Hepatocyte (in vitro differentiated cells): ENCODE data around the gene UBE3C. TPM values are rescaled to one million over a fixed set of nuclear protein-coding genes. Genes with fewer than 3 reads are reported as not detected.

Experiments used
- DNase-seq: peaks from one replicate; pipeline ENCODE4 v3.0.0-alpha.2; 2016; ENCODE audit warnings: low spot score
- H2AFZ ChIP-seq: fragments of 200-600 bp; sonication (generic); 2 replicates; pipeline ENCODE4 v1.6.0; 2016; ENCODE audit warnings: antibody characterized with exemption, mild to moderate bottlenecking
- H3K27ac ChIP-seq: fragments of 200-600 bp; sonication (generic); 2 replicates; pipeline ENCODE4 v1.5.1; 2016; ENCODE audit warnings: mild to moderate bottlenecking
- H3K27me3 ChIP-seq: fragments of 200-600 bp; sonication (generic); 2 replicates; pipeline ENCODE4 v1.6.1; 2016
- H3K36me3 ChIP-seq: fragments of 200-600 bp; sonication (generic); replicated peaks from 2 replicates; pipeline ENCODE4 v1.5.1; 2016; ENCODE audit warnings: low read depth; ENCODE audit not compliant: insufficient read depth
- H3K4me1 ChIP-seq: fragments of 200-600 bp; sonication (generic); 2 replicates; pipeline ENCODE4 v1.5.1; 2016; ENCODE audit warnings: mild to moderate bottlenecking, moderate library complexity; ENCODE audit not compliant: insufficient read depth
- H3K4me2 ChIP-seq: fragments of 200-600 bp; sonication (generic); 2 replicates; pipeline ENCODE4 v1.6.0; 2016
- H3K4me3 ChIP-seq: fragments of 200-600 bp; sonication (generic); 2 replicates; pipeline ENCODE4 v1.5.1; 2016; ENCODE audit warnings: mild to moderate bottlenecking
- H3K79me2 ChIP-seq: fragments of 200-600 bp; sonication (generic); 2 replicates; pipeline ENCODE4 v1.6.0; 2017; ENCODE audit warnings: mild to moderate bottlenecking
- H3K9me2 ChIP-seq: fragments of 200-600 bp; sonication (generic); replicated peaks from 2 replicates; pipeline ENCODE4 v1.6.0; 2017; ENCODE audit warnings: mild to moderate bottlenecking; ENCODE audit not compliant: insufficient read depth
- H3K9me3 ChIP-seq: fragments of 200-600 bp; sonication (generic); 2 replicates; pipeline ENCODE4 v1.5.1; 2016; ENCODE audit warnings: low read depth, mild to moderate bottlenecking
- H4K20me1 ChIP-seq: fragments of 200-600 bp; sonication (generic); 2 replicates; pipeline ENCODE4 v1.6.0; 2016; ENCODE audit warnings: mild to moderate bottlenecking; ENCODE audit not compliant: insufficient read depth, poor library complexity, severe bottlenecking
- CTCF ChIP-seq: fragments of 200-600 bp; sonication (generic); IDR thresholded peaks from 2 replicates; pipeline ENCODE4 v1.5.1; 2016; ENCODE audit warnings: antibody characterized with exemption, mild to moderate bottlenecking; ENCODE audit not compliant: poor library complexity
- EZH2 ChIP-seq: fragments of 200-600 bp; sonication (generic); IDR thresholded peaks from 2 replicates; pipeline ENCODE4 v1.6.1; 2016; ENCODE audit warnings: antibody characterized with exemption, mild to moderate bottlenecking, borderline replicate concordance
- EZH2phosphoT487 ChIP-seq: fragments of 200-600 bp; sonication (generic); IDR thresholded peaks from one replicate; pipeline ENCODE4 v1.6.1; 2018; ENCODE audit warnings: antibody characterized with exemption, mild to moderate bottlenecking, low read depth, moderate library complexity; ENCODE audit not compliant: unreplicated experiment, severe bottlenecking
- WGBS: methylation state at CpG from one replicate; pipeline ENCODE4 v1.1.6; 2016; ENCODE audit warnings: low lambda C conversion rate; ENCODE audit errors: missing lambda C conversion rate; 5-methylcytosine and 5-hydroxymethylcytosine counted together
- polyA plus RNA-seq: library from polyadenylated mRNA; unstranded; fragments of >200 nt; fragmentation: Nextera tagmentation; extraction: Ambion mirVana; gene quantifications from 2 replicates; pipeline ENCODE4 v1.2.1, GENCODE V29; 2016
- total RNA-seq: library from RNA; depleted of rRNA; stranded (reverse); fragments of >200 nt; gene quantifications from 2 replicates; pipeline ENCODE4 v1.2.3, GENCODE V29; 2014

The UBE3C gene
- total and polyA plus RNA-seq, 2 experiments from 2014 or later = 24.6 to 72.6 TPM

GRCh38 chr7:157284229-157285014 is 145.7 kb downstream of the UBE3C start:
- H3K4me2 ChIP-seq = no peak overlapping the region
- H3K9me3 ChIP-seq = no peaks in the 10 kb centered on the region
- no peak for DNase-seq

DNA sequence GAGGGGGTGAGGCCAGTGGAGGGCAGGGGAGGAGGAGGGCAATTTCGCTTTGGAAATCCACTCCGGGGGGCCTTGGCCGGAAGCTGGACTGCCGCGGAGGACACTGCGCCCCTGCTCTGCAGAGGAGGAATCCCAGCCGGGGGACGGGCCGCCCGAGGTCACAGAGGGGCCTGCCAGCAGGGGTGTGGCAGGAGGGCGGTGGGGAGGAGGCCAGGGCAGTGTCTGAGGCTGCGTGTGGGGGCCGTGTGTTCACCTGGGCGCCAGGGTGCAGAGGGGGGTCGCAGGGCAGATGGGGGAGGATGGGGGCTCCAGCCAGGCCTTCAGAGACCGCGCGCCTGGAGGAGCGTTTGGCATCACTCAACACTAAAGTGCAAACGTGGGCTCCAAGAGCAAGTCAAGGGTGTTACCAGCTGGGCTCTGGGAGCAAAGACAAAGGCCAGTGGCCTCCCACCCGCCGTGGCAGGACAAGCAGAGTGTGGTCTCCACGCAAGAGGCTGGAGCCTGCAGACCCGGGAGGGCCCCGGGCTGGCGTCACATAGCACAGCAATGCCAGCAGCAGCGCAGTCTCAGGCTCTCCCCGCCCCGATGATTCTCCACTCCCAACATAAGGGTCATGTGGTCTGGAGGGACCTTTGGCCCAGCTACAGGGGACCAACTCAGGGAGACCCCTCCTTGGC is 152.8 kb downstream of the UBE3C start:
- no peak for DNase-seq
- WGBS = 93% methylated on average over 14 of the region's 29 CpGs
- Histone ChIP-seq H3K9me3 (no peaks in the 10 kb centered on the region), H4K20me1 (no peaks in the 10 kb centered on the region), H3K4me2 (no peak overlapping the region), H3K9me2 (no peaks in the 10 kb centered on the region), H3K27me3 (no peaks in the 10 kb centered on the region), H3K27ac (no peak overlapping the region), H2AFZ (no peak overlapping the region), H3K79me2 (no peaks in the 10 kb centered on the region), H3K4me3 (no peak overlapping the region), H3K4me1 (no peaks in the 10 kb centered on the region), H3K36me3 (no peaks in the 10 kb centered on the region)
- TF ChIP-seq EZH2phosphoT487 (no peak), CTCF (no peak), EZH2 (no peak)

More at GRCh38 chr7:157284229-157285014, 145.7 kb downstream of the UBE3C start:
- no peaks in the 10 kb centered on the region for H3K27me3 ChIP-seq
- no peaks in the 10 kb centered on the region for H3K36me3 ChIP-seq
- H3K79me2 ChIP-seq = no peaks in the 10 kb centered on the region
- WGBS = 93% methylated on average over 17 of the region's 17 CpGs
- no peak overlapping the region for H2AFZ ChIP-seq
- no peaks in the 10 kb centered on the region for H3K9me2 ChIP-seq
- no peaks in the 10 kb centered on the region for H4K20me1 ChIP-seq
- H3K4me1 ChIP-seq = no peaks in the 10 kb centered on the region
- H3K27ac ChIP-seq = no peak overlapping the region
- no peak overlapping the region for H3K4me3 ChIP-seq
- TF ChIP-seq EZH2phosphoT487 (no peak), EZH2 (no peak), CTCF (no peak)

DNA sequence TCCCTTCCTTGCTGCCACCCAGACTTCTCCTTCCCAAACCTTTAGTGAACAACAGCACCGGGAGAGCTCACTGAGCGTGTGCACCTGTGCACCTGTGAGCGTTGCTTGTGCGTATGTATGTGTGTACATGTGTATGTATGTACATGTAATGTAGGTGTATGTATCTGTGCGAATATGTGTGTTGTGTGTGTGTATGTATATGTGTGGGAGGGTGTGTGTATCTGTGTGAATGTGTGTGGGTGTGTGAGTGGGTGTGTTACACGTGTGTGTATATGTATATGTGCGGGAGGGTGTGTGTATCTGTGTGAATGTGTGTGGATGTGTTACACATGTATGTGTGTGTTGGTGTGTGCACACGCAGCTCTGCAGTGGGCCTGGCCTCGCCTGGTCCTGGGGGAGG is 153.5 kb downstream of the UBE3C start:
- no peaks in the 10 kb centered on the region for H3K27me3 ChIP-seq
- no peak for TF ChIP-seq CTCF
- no peak for TF ChIP-seq EZH2
- TF ChIP-seq EZH2phosphoT487 = no peak
- H3K27ac ChIP-seq = no peak overlapping the region
- no peaks in the 10 kb centered on the region for H3K9me2 ChIP-seq
- no peak overlapping the region for H3K4me2 ChIP-seq
- no peaks in the 10 kb centered on the region for H3K79me2 ChIP-seq
- H4K20me1 ChIP-seq = no peaks in the 10 kb centered on the region
- no peak overlapping the region for H3K4me3 ChIP-seq
- H3K9me3 ChIP-seq = no peaks in the 10 kb centered on the region
- H3K4me1 ChIP-seq = no peaks in the 10 kb centered on the region
- DNase-seq = no peak
- no peak overlapping the region for H2AFZ ChIP-seq
- 94% methylated on average over 9 of the region's 9 CpGs for WGBS
- no peaks in the 10 kb centered on the region for H3K36me3 ChIP-seq
